Measurements from ENCODE around the gene SNTN.

Gene SNTN

DNA sequence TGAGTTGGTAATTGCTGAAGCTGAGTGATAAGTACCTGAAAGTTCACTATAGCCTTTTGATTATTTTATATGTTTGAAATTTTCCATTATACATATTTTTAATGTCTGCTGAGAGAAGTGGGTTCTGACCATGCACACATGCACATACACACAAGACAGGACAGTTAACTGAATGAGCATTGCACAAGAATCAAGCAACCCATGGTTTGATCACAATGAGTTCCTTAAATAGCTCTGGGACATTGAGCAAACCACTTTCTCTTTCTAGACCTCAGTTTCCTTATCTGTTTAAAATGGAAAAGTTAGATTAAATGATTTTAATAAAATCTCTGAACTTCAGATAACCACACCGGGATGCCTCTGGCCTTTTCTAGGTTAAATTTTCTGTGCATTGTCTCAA lies 26.7 kb downstream of the SNTN start:
- DNase-seq (ENCODE audit: low spot score) = no peak
- Histone ChIP-seq H3K9me3 (replicated peaks in 1 of 2; ENCODE audit: control insufficient read depth in 2 of 2, insufficient read depth in 1 of 2, low read depth in 1 of 2, low read length in 2 of 2) (no peaks in the 10 kb centered on the region), H3K23ac (ENCODE audit: low read depth, low read length, poor library complexity) (no peak overlapping the region), H4K91ac (ENCODE audit: low read depth, low read length, poor library complexity) (no peak overlapping the region), H2AK5ac (ENCODE audit: low read depth, low read length) (no peak overlapping the region), H3K27me3 (ENCODE audit: control insufficient read depth in 3 of 3, insufficient read depth in 3 of 3, low read depth in 1 of 3, low read length in 3 of 3) (no peaks in the 10 kb centered on the region), H3K4me2 (ENCODE audit: insufficient read depth, low read length, poor library complexity, severe bottlenecking) (no peak overlapping the region), H3K4ac (ENCODE audit: low read length) (no peak overlapping the region), H3K14ac (ENCODE audit: low read length) (no peak overlapping the region), H3K36me3 (replicated peaks in 1 of 2; ENCODE audit: control insufficient read depth in 2 of 2, insufficient read depth in 2 of 2, low read length in 2 of 2) (no peaks in the 10 kb centered on the region), H2BK5ac (ENCODE audit: low read length) (no peak overlapping the region), H3K79me1 (ENCODE audit: low read depth, low read length) (no peaks in the 10 kb centered on the region), H2BK12ac (ENCODE audit: low read length) (no peak overlapping the region), H3K27ac (replicated peaks; ENCODE audit: low read length) (no peak overlapping the region), H3K18ac (ENCODE audit: low read length) (no peak overlapping the region), H3K4me3 (ENCODE audit: low read length in 2 of 2) (no peak overlapping the region), H3K4me1 (ENCODE audit: control insufficient read depth in 2 of 2, insufficient read depth in 1 of 2, low read depth in 1 of 2, low read length in 2 of 2) (no peaks in the 10 kb centered on the region), H4K8ac (ENCODE audit: low read depth, low read length) (no peak overlapping the region), H2BK15ac (ENCODE audit: low read length) (no peak overlapping the region), H2AFZ (ENCODE audit: low read length) (no peak overlapping the region), H3K9ac (ENCODE audit: low read depth, low read length, poor library complexity) (no peak overlapping the region), H2BK120ac (ENCODE audit: low read depth, low read length) (no peak overlapping the region)
- WGBS, 2 donors (ENCODE audit: extremely low coverage in 2 of 2, insufficient read length in 2 of 2, insufficient replicate concordance in 1 of 2) = no CpG with 5 or more reads among the region's 1 CpG

DNA sequence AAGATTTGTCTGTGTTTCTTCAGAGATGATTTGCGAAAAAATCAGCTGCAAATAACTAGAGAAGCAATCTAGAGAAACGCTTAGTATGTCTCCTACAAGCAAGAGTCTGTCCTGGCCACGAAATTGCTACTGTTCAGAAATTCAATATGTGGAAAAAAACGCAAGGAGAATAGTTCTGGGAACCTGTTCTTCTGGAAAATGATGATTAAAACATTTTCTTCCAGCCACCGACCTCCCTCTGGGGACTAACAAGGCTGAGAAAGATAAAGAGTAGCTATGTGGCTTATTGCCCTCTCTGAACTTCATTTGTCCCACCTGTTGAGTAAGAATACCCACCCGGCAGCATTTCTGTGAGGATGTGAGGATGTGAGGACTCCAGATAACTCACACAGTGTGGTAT lies 31.6 kb downstream of the SNTN start:
- H3K27me3 ChIP-seq (ENCODE audit: control insufficient read depth in 3 of 3, insufficient read depth in 3 of 3, low read depth in 1 of 3, low read length in 3 of 3) = no peaks in the 10 kb centered on the region
- no peak overlapping the region for H2BK15ac ChIP-seq (ENCODE audit: low read length)
- no peak overlapping the region for H4K91ac ChIP-seq (ENCODE audit: low read depth, low read length, poor library complexity)
- no CpG with 5 or more reads among the region's 6 CpGs for WGBS, 2 donors (ENCODE audit: extremely low coverage in 2 of 2, insufficient read length in 2 of 2, insufficient replicate concordance in 1 of 2)
- H3K4me2 ChIP-seq (ENCODE audit: insufficient read depth, low read length, poor library complexity, severe bottlenecking) = no peak overlapping the region
- H3K18ac ChIP-seq (ENCODE audit: low read length) = no peak overlapping the region
- no peak overlapping the region for H3K9ac ChIP-seq (ENCODE audit: low read depth, low read length, poor library complexity)
- H2BK120ac ChIP-seq (ENCODE audit: low read depth, low read length) = no peak overlapping the region
- no peak overlapping the region for H2AFZ ChIP-seq (ENCODE audit: low read length)
- H3K14ac ChIP-seq (ENCODE audit: low read length) = no peak overlapping the region
- H3K9me3 ChIP-seq (replicated peaks in 1 of 2; ENCODE audit: control insufficient read depth in 2 of 2, insufficient read depth in 1 of 2, low read depth in 1 of 2, low read length in 2 of 2) = no peaks in the 10 kb centered on the region
- no peak for DNase-seq (ENCODE audit: low spot score)
- no peak overlapping the region for H2BK12ac ChIP-seq (ENCODE audit: low read length)
- H3K27ac ChIP-seq (replicated peaks; ENCODE audit: low read length) = no peak overlapping the region
- H3K36me3 ChIP-seq (replicated peaks in 1 of 2; ENCODE audit: control insufficient read depth in 2 of 2, insufficient read depth in 2 of 2, low read length in 2 of 2) = no peaks in the 10 kb centered on the region
- no peak overlapping the region for H3K4ac ChIP-seq (ENCODE audit: low read length)
- no peak overlapping the region for H4K8ac ChIP-seq (ENCODE audit: low read depth, low read length)
- no peak overlapping the region for H3K23ac ChIP-seq (ENCODE audit: low read depth, low read length, poor library complexity)
- H3K4me1 ChIP-seq (ENCODE audit: control insufficient read depth in 2 of 2, insufficient read depth in 1 of 2, low read depth in 1 of 2, low read length in 2 of 2) = peaks cover 4 to 9% of the 10 kb centered on the region in 2 donors
- H2AK5ac ChIP-seq (ENCODE audit: low read depth, low read length) = no peak overlapping the region
- no peak overlapping the region for H3K4me3 ChIP-seq (ENCODE audit: low read length in 2 of 2)
- H2BK5ac ChIP-seq (ENCODE audit: low read length) = no peak overlapping the region
- no peaks in the 10 kb centered on the region for H3K79me1 ChIP-seq (ENCODE audit: low read depth, low read length)

DNA sequence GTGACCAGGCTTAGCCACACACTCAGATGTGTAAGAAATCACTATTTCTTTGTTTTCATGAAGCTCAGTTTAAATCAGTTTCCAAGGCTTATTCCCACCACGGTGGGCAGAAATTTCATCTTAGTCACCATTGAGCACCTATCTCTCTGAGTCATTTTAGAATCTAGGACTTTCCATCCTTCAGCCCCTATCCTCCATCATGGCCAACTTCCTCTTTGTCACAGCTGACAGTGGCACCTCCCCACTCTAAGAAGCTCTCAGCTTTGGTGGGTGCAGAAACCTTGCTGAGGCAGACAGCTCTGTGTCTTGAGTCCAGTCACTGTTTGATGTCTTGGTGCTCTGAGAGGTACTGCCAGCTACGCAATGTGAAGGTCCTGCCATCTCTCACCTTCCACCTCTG lies 32.9 kb downstream of the SNTN start:
- Histone ChIP-seq H3K36me3 (replicated peaks in 1 of 2; ENCODE audit: control insufficient read depth in 2 of 2, insufficient read depth in 2 of 2, low read length in 2 of 2) (no peaks in the 10 kb centered on the region), H2BK12ac (ENCODE audit: low read length) (no peak overlapping the region)
- DNase-seq (ENCODE audit: low spot score) = no peak

DNA sequence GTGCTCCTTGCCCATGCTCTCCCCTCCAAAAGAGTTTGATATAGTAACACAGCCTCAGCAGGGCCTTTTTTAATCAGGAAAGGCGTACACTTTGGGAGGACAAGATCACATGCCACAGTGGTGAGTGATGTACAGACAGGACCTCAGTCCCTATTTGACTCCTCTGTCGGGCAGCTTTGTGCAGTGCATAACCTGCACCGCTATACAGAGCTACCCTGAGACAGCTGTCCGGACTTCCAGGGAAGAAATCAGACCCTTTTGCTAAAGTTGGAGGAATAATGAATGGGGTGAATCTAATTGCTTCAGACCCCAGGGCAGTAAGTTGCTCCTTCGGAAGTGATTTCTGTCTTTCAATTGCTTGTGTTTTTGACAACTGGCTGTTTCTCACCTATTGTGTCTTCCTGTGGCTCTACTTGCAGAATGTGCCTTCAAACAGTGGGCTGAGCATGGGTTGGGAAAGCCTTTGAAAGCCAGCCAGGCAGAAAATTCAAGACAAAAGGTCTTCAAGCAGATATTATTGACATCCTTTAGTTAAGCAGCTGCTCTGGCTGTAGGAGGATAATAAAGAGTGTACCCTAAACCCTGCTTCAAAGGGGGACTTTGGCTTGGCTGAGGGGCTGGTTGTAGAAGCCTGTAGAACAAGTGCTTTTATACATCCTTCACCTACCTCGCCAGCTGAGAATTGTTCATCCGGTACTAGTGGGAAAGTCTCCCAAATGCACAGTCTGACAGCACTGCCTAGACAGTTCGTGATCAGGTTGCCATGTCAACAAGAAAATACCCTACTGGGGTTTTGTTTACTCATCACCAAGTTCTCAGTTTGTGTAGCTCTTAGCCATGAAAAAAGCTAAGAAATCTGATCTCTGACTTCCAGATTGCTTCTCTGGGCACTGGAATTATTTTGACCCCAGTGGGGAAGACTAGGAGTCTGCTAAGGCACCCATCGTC lies 35.1 kb downstream of the SNTN start:
- H2AK5ac ChIP-seq (ENCODE audit: low read depth, low read length) = no peak overlapping the region
- peak overlapping the region; percentile 12 for H3K4me2 ChIP-seq (ENCODE audit: insufficient read depth, low read length, poor library complexity, severe bottlenecking)
- no peaks in the 10 kb centered on the region for H3K36me3 ChIP-seq (replicated peaks in 1 of 2; ENCODE audit: control insufficient read depth in 2 of 2, insufficient read depth in 2 of 2, low read length in 2 of 2)
- H3K18ac ChIP-seq (ENCODE audit: low read length) = peak overlapping the region; percentile 30
- peaks cover 0 to 2% of the 10 kb centered on the region in 2 donors for H3K9me3 ChIP-seq (replicated peaks in 1 of 2; ENCODE audit: control insufficient read depth in 2 of 2, insufficient read depth in 1 of 2, low read depth in 1 of 2, low read length in 2 of 2)
- no peak overlapping the region for H4K8ac ChIP-seq (ENCODE audit: low read depth, low read length)
- H3K23ac ChIP-seq (ENCODE audit: low read depth, low read length, poor library complexity) = no peak overlapping the region
- no peak overlapping the region for H2BK12ac ChIP-seq (ENCODE audit: low read length)
- no peak overlapping the region for H3K14ac ChIP-seq (ENCODE audit: low read length)
- peak; percentile 91 for DNase-seq (ENCODE audit: low spot score)
- no peak overlapping the region for H2AFZ ChIP-seq (ENCODE audit: low read length)
- H2BK15ac ChIP-seq (ENCODE audit: low read length) = no peak overlapping the region
- no peak overlapping the region for H3K4ac ChIP-seq (ENCODE audit: low read length)
- no CpG with 5 or more reads among the region's 9 CpGs for WGBS, 2 donors (ENCODE audit: extremely low coverage in 2 of 2, insufficient read length in 2 of 2, insufficient replicate concordance in 1 of 2)
- H3K4me1 ChIP-seq (ENCODE audit: control insufficient read depth in 2 of 2, insufficient read depth in 1 of 2, low read depth in 1 of 2, low read length in 2 of 2) = peaks cover 4 to 9% of the 10 kb centered on the region in 2 donors
- no peak overlapping the region for H3K4me3 ChIP-seq (ENCODE audit: low read length in 2 of 2)
- no peaks in the 10 kb centered on the region for H3K79me1 ChIP-seq (ENCODE audit: low read depth, low read length)
- H3K9ac ChIP-seq (ENCODE audit: low read depth, low read length, poor library complexity) = no peak overlapping the region
- no peaks in the 10 kb centered on the region for H3K27me3 ChIP-seq (ENCODE audit: control insufficient read depth in 3 of 3, insufficient read depth in 3 of 3, low read depth in 1 of 3, low read length in 3 of 3)
- no peak overlapping the region for H2BK120ac ChIP-seq (ENCODE audit: low read depth, low read length)
- no peak overlapping the region for H4K91ac ChIP-seq (ENCODE audit: low read depth, low read length, poor library complexity)
- H3K27ac ChIP-seq (replicated peaks; ENCODE audit: low read length) = peak overlapping the region; percentile 82
- H2BK5ac ChIP-seq (ENCODE audit: low read length) = no peak overlapping the region

More for the DNA sequence above, 32.9 kb downstream of the SNTN start:
- Histone ChIP-seq H2BK15ac (ENCODE audit: low read length) (no peak overlapping the region), H4K91ac (ENCODE audit: low read depth, low read length, poor library complexity) (no peak overlapping the region), H4K8ac (ENCODE audit: low read depth, low read length) (no peak overlapping the region), H2BK5ac (ENCODE audit: low read length) (no peak overlapping the region), H3K79me1 (ENCODE audit: low read depth, low read length) (no peaks in the 10 kb centered on the region), H3K27ac (replicated peaks; ENCODE audit: low read length) (no peak overlapping the region), H3K4me3 (ENCODE audit: low read length in 2 of 2) (no peak overlapping the region), H2AFZ (ENCODE audit: low read length) (no peak overlapping the region), H3K4ac (ENCODE audit: low read length) (no peak overlapping the region), H3K27me3 (ENCODE audit: control insufficient read depth in 3 of 3, insufficient read depth in 3 of 3, low read depth in 1 of 3, low read length in 3 of 3) (no peaks in the 10 kb centered on the region), H2AK5ac (ENCODE audit: low read depth, low read length) (no peak overlapping the region), H3K4me1 (ENCODE audit: control insufficient read depth in 2 of 2, insufficient read depth in 1 of 2, low read depth in 1 of 2, low read length in 2 of 2) (peaks cover 4 to 9% of the 10 kb centered on the region in 2 donors), H3K9ac (ENCODE audit: low read depth, low read length, poor library complexity) (no peak overlapping the region), H2BK120ac (ENCODE audit: low read depth, low read length) (no peak overlapping the region), H3K14ac (ENCODE audit: low read length) (no peak overlapping the region), H3K23ac (ENCODE audit: low read depth, low read length, poor library complexity) (no peak overlapping the region), H3K4me2 (ENCODE audit: insufficient read depth, low read length, poor library complexity, severe bottlenecking) (no peak overlapping the region), H3K18ac (ENCODE audit: low read length) (peak overlapping the region; percentile 32), H3K9me3 (replicated peaks in 1 of 2; ENCODE audit: control insufficient read depth in 2 of 2, insufficient read depth in 1 of 2, low read depth in 1 of 2, low read length in 2 of 2) (no peaks in the 10 kb centered on the region)
- no CpG with 5 or more reads among the region's 2 CpGs for WGBS, 2 donors (ENCODE audit: extremely low coverage in 2 of 2, insufficient read length in 2 of 2, insufficient replicate concordance in 1 of 2)
